NCI-H69 (cell line): ENCODE data around the gene LRWD1.

Source experiments
- DNase-seq: peaks from one replicate; lab custom pipeline; 2025; lab: John Stamatoyannopoulos, UW

Gene LRWD1

GRCh38 chr7:102464577-102465280 is at the start of gene LRWD1, which contains the start of gene ALKBH4:
Gene LRWD1, plus strand, starts transcription at chr7:102464984. Its CDS starts 97 bp downstream, at chr7:102465081.
Gene ALKBH4, minus strand, starts transcription at chr7:102464863. Its CDS starts 27 bp downstream, at chr7:102464836.
- DNase-seq: peak; percentile 97

DNA sequence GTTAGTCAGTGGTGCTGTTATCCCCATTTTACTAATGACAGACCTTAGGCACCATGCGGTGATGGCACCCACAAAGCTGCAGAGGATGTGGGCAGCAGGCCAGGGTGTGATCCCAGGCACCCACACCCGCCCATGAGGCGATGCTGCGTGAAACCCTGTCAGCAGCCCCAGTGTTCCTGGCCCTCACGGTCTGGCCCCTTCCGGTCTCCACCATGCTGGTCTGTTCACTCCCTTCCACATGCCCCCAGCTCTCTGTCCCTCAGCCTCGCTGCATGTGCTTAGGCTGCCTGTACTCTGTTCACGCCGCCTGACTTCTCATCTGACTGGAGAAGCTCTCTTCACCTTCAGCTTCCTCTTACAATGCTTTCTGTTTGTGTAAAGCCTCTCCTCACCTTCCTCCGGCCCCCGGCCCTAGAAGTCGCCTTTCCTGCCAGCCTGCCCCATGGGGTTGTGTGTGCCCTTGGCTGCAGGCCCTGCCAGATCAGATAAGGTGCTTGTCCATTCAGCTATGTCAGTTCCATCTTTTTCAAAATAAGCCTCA is 49.0 kb upstream of the LRWD1 start:
- no peak for DNase-seq

- DNase-seq: no peak
Measured at GRCh38 chr7:102416406-102416805, 48.4 kb upstream of the LRWD1 start.

GRCh38 chr7:102417105-102417504 is 47.7 kb upstream of the LRWD1 start:
- no peak for DNase-seq

DNA sequence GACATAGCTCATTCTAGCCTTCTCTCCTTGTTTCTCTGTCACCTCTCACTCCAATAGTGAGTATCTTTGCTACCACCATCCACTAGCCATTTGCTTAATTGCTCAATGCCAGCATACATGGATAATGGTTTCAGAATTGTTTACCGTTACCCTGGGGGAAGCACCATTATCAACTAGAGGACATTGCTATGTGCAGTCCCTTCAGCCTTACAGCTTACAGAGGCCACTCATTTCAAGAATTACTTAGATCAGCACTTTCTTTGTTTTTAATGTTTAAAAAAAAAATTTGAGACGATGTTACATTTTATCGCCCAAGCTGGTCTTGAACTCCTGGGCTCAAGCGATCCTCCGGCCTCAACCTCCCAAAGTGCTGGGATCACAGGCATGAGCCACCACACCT is 46.2 kb upstream of the LRWD1 start:
- no peak for DNase-seq

- DNase-seq: no peak
Measured at GRCh38 chr7:102421706-102422240, 43.0 kb upstream of the LRWD1 start.

DNA sequence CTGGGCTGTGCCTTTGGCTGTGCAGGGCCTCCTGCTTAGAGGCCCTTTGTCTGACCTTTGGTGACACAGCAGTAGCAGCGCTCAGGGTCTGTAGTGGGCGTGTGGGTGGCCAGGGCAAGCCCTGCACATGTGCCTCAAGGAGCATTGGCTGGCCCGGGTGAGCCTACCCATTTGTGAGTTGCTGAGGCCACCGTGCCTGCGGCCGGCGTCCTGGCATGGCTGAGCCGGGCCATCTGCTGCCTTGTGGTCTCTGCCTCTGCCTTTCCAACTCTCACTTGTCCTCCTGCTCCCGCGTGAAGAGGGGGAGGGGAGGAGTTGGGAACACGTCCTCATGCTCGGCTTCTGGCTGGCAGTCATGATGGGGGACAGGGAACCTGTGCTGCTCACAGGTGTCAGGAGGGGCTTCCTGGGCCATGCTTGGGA is 40.6 kb upstream of the LRWD1 start:
- no peak for DNase-seq

- no peak for DNase-seq
Measured at GRCh38 chr7:102424787-102425218, 40.0 kb upstream of the LRWD1 start.

GRCh38 chr7:102425639-102426267 is 39.0 kb upstream of the LRWD1 start:
- no peak for DNase-seq

DNA sequence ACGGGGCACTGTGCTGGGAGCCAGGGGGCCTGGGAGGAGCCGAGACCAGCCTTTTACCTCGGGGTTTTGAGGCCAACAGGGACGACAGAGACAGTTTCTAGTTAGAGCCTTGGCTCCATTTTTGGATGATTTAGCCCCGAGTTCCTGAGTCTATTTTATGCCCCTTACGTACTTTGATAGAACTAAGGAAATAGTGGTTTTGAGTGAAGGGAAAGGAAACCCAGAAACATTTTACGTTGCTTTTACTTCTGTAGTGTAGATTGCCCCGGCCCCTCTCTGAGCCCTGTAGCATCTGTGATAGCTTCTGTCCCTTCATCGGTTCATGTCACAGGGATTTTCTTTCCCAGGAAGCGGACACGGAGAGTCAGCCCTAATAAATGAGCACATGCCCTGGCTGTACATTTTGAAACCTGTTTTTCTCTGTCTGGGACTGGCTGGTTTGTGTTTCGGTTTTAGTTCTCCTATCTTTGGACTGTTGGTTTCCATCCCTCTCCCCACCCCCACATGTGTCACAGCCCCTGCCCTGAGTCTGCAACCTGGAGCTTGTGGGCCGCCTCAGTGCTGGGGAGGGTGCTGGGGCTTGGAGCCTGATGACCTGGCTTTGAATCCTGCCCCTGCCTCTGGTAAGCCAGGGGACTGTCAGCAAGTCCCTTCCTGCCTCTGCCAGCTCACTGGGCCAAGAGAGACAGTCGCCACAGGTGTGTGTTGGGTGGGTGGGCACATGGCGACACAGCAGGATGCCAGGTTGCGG is 38.3 kb upstream of the LRWD1 start:
- no peak for DNase-seq

DNA sequence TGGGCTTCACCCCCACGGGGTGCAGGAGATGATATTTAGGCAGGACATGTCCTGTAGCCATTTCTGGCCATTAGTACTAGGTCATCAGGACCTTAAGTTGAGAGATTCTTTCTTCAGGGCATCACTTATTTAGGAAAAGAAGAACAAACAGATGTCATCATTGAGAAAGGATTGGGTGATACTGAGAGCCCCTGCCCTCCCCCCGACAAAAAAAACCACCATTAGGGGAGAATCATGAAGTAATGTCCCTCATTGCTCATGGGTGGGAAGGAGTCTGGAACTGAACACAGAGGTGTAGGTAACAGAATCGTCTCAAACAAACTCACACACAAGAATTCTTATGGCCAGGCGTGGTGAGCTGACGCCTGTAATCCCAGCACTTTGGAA is 37.8 kb upstream of the LRWD1 start:
- DNase-seq: no peak

GRCh38 chr7:102429141-102429899 is 35.5 kb upstream of the LRWD1 start:
- no peak for DNase-seq

- peak; percentile 67 for DNase-seq
Measured at GRCh38 chr7:102431617-102432298, 33.0 kb upstream of the LRWD1 start.

DNA sequence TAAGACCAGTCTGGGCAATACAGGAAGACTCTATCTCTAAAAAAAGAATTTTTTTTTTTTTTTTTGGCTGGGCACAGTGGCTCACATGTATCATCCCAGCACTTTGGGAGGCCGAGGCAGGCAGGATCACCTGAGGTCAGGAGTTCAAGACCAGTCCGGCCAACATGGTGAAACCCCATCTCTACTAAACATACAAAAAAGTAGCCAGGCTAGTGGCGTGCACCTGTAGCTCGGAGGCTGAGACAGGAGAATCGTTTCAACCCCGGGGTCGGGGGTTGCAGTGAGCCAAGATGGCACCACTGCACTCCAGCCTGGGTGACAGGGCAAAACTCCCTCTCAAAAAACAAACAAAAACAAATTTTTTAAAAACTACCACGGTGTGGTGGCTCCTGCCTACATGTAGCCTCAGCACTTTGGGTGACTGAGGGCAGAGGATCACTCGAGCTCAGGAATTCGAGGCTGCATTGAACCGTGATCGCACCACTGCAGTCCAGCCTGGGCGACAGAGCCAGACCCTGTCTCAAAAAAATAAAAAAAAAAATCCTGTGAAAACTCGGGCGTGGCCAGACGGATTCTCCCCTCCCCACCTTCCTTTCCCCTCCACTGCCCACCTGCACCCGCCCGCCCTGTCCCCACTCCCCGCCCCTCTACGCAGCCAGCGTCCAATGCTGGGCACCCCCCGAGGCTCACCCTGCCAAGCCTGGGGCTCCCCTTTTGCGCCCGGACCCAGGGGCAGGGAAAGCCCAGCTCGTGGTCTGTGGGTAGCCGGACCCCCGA is 32.2 kb upstream of the LRWD1 start:
- DNase-seq: peak; percentile 74

DNA sequence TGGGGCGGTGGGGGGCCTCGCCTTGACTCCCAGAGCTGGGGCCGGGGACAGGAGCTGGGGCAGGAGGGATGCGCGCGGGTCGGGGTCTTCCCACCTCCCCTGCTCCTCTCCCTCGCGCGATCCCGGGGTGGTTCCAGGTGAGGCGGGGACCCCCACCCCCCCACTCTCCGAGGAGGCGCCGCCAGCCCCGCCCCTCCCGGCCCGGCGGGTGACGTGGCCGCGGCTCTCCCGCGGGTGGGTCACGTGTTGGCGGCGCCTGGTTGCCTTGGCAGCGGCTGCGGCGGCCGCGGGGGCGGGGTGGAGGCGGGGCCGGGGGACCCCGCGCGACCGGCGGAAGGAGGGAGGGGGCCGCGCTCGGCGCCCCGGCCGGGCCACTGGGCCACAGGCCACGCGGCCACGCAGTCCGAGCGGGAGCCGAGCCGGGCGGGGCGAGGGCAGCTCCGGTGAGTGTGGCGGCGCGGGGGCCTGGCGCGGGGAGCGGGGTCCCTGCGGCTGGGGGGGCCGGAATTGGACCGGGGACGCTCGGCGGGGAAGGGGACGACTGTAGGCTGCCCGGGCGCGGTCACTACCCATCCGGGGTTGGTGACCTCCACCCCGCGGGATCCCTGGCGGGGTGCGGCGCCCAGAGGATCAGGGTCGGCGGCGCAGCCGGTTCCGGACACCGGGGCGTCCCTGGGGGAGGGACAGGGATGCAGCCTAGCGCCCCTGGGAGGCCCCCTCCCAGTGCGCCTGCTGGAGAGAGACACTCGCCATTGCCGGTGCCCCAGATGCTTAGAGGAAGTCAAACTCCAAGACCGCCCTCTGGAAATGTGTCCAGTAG is 31.4 kb upstream of the LRWD1 start, which contains the start of gene ORAI2:
Gene ORAI2, plus strand, starts transcription at position 357 of the 820 bp plus-strand sequence. CDS start 5,382 bp downstream, outside the sequence.
- DNase-seq: peak; percentile 95

- peak; percentile 66 for DNase-seq
Measured at GRCh38 chr7:102434039-102434486, 30.7 kb upstream of the LRWD1 start.

DNA sequence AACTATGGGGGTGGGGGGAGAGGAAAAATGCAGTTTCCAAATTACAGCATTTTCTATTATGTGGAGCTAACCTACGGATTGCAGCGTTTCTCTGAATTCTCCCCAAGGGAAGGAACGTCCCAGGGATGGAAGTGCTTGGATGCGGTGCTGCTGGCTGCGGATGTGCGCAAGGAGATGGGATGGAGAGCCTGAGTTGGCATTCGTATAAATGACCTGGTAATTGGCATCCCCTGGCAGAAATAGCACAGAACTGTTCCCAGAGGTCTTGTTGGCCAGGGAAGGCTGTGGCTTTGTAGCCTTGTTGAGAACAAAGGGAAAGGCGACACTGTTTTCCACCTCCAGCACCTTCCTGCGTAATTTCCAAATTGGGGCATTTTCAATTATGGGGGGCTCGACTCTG is 28.7 kb upstream of the LRWD1 start:
- no peak for DNase-seq

- no peak for DNase-seq
Measured at GRCh38 chr7:102439963-102440795, 24.6 kb upstream of the LRWD1 start.
